ENCODE data around the gene ZYG11B.
"Not testable (repeated sequence)": the region's sequence is repeated elsewhere in the genome, so short reads cannot be mapped to it uniquely, and the experiment has no call there.

The ZYG11B gene

DNA sequence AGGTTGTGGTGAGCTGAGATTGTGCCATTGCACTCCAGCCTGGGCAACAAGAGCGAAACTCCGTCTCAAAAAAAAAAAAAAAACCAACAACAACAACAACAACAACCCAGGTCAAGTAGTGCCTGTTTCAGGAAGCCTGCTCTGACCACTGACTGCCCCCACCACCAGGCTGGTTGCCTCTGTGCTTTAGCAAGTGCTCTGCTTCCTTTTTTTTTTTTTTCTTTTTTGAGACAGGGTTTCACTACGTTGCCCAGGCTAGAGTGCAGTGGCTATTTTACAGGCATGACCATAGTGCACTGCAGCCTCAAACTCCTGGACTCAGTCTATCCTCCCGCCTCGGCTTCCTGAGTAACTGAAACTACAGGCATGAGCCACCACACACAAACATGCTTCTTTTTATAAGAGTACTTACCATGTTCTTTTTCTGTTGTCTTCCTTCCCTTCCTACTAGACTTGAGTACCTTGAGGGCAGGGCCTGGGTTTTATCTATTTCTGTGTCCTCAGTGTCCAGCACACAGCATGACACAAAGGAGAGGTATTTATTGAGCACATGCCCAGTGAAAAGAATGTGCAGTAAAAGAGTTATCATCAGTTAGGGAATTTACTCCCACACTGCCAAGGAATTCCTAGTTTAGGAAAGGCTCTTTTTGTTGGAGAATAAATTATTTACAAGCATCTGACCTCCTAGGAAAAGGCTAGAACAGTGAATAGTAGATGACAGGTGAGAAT lies 18.2 kb upstream of the ZYG11B start:
- DNase-seq: no peak

DNA sequence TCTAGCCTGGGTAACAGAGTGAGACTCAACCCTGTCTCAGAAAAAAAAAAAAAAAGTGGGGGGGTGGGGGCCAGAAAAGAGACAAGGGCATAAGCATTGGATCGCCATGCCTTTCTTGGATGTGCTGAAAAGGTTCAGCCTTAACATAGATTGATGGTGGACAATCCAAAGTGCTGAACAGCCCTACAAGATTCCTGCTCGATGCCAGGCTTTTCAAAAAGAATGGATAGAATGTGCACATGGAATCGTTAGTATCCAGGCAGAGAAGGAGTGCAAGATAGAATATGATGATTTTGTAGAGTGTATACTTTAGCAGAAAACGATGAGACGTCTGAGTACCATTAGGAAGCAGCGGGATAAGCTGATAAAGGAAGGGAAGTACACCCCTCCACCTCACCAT lies 17.2 kb upstream of the ZYG11B start:
- DNase-seq: no peak

DNA sequence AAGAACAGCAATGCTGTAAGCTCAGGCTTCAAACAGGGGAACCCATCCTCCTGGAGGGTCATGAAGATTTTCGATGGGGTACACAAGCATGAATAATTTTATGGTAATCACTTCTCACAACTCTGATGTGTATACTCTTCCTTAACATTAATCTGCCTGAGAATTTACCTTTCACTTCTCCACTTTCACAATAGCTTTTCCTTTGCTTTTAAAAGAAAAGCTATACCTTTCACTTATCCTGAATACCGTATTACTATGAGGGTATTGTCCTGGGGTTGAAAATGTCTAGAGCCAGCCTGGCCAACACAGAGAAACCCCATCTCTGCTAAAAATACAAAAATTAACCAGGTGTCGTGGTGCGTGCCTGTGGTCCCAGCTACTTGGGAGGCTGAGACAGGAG lies 12.7 kb upstream of the ZYG11B start:
- DNase-seq: no peak

DNA sequence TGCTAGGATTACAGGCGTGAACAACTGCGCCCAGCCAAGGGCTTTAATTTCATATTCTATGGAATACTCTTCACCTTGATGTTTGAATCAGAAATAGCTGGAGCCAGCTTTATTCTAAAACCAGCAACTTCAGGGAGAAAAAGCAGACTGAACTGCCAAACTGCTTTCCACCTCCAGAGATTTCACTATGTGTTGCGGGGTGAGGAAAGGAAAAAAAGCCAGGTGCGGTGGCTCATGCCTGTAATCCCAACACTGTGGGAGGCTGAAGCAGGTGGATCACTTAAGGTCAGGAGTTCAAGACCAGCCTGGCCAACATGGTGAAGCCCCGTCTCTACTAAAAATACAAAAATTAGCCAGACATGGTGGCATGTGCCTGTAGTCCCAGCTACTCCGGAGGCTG lies 11.0 kb upstream of the ZYG11B start:
- DNase-seq: not testable (repeated sequence)

DNA sequence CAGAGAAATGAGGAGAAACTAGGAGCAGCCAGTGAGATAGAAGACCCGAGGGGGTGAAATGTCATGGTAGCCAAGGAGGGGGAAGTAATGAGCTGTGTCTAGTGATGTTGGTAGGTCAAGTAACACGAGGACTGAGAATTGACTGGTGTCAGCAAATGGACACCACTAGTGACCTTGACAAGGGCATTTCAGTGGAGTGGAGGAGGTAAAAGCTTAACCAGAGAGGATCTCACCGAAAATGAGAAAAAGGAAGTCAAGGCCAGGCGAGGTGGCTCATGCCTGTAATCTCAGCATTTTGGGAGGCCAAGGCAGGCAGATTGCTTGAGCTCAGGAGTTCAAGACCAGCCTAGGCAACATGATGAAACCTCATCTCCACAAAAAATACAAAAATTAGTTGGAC lies 3.0 kb upstream of the ZYG11B start:
- DNase-seq: no peak

DNA sequence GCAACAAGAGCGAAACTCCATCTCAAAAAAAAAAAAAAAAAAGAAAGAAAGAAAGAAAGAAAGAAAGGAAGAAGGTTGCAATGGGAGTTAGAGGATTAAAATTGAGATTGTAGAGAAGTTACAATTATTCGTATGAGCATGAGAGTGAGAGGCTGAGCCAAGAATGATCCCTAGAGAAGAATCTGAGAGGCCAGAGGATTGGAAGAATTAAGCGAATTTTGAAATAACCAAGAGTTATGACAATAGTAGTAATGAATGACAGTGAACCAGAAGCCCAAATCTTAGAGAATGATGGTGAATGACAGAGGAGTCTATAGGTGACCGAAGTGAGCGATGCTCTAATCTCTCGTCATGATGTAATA lies 369 bp upstream of the ZYG11B start:
- no peak for DNase-seq

DNA sequence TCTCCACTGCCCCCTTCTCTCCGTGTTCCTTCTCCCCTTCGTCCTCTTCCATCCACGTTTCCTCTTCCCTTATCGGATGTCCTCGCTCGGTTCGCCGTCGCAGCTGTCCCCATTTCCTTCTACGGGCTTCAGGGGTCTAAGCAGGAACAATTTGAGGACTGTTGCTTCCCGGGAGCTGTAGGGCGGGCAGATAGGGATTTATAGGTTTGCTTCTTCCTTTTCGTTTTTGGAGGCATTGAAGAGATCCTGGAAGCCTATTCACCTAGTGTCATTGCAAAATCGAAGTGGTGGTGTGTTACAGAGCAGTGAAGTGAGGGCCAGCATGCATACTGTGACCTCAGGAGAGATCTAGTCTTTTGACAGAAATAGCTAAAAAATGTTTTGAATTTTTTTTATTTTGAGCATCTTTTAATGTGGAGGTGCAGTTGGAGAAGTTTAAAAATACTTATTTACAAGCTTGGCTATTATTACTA lies 897 bp downstream of the ZYG11B start:
- DNase-seq: no peak

DNA sequence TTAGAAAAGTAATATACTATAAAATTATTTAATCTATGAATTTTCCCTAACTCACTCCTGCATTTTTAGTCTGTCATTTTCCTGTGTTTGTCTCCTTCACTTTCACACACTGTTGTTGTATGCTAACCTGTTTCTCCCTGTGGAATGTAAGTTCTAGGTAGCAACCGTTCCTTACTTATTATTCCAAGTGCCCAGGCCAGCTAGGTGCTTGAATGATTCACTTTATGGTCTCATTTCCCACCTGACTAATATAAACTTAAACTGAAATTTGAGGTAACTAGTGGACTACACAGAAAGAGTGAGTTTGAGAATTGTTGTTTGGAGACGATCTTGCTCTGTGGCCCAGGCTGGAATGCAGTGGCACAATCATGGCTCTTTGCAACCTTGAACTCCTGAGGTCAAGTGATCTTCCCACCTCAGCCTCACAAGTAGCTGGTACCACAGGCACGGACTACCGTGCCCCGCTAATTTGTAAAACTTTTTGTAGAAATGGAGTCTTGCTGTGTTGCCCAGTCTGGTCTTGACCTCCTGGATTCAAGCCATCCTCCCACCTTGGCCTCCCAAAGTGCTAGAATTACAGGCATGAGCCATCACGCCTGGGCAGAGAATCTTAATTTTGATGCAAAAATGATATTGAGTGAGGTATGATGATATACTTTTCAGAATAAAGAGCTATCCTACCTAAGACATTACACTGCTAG lies 1.9 kb downstream of the ZYG11B start:
- no peak for DNase-seq

DNA sequence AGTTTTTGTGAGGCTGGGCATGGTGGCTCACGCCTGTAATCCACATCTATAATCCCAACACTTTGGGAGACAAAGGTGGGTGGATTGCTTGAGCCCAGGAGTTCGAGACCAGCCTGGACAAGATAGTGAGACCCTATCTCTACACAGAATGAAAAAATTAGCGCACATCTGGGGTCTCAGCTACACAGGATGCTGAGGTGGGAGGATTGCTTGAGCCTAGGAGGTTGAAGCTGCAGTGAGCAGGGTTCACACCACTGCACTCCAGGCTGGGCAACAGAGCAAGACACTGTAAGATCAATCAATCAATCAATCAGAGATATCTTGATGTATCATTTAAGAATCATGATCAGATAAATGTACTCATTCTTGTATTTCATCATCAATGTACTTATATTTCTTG lies 7.1 kb downstream of the ZYG11B start:
- no peak for DNase-seq

DNA sequence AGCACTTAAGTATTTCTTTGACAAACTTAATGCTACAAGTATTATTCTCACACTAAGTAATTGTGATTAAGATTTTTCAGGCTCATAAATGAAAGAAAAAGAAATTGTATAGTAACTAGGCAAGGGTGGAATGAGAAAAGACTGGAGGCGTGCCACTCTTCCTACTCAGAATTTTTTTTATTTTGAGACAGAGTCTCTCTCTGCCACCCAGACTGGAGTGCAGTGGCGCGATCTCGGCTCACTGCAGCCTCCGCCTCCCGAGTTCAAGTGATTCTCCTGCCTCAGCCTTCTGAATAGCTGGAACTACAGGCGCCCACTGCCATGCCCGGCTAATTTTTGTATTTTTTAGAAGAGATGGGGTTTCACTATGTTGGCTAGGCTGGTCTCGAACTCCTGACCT lies 9.1 kb downstream of the ZYG11B start:
- DNase-seq: not testable (repeated sequence)

DNA sequence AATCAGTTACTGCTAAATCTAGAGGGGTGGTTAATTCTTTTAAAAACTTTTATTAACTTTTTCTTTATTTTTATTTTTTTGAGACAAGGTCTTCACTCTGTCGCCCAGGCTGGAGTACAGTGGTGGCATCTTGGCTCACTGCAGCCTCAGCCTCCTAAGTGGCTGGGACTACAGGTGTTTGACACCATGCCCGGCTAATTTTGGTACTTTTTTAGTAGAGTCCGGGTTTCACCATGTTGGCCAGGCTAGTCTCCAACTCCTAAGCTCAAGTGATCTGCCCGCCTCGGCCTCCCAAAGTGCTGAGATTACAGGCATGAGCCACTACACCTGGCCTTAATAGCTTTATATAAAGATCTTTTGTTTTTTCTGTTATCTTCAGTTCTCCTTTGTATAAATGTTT lies 11.9 kb downstream of the ZYG11B start:
- no peak for DNase-seq

DNA sequence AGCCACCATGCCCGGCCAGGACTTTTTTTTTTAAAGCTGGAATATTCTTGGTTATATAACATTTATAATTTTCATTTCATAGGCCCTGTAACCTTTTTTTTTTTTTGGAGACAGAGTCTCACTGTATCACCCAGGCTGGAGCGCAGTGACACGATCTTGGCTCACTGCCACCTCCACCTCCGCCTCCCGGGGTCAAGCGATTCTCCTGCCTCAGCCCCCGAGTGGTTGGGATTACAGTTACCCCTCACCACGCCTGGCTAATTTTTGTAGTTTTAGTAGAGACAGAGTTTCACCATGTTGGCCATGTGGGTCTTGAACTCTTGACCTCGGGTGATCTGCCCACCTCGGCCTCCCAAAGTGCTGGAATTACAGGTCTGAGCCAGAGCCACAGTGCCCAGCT lies 12.6 kb downstream of the ZYG11B start:
- DNase-seq: no peak

DNA sequence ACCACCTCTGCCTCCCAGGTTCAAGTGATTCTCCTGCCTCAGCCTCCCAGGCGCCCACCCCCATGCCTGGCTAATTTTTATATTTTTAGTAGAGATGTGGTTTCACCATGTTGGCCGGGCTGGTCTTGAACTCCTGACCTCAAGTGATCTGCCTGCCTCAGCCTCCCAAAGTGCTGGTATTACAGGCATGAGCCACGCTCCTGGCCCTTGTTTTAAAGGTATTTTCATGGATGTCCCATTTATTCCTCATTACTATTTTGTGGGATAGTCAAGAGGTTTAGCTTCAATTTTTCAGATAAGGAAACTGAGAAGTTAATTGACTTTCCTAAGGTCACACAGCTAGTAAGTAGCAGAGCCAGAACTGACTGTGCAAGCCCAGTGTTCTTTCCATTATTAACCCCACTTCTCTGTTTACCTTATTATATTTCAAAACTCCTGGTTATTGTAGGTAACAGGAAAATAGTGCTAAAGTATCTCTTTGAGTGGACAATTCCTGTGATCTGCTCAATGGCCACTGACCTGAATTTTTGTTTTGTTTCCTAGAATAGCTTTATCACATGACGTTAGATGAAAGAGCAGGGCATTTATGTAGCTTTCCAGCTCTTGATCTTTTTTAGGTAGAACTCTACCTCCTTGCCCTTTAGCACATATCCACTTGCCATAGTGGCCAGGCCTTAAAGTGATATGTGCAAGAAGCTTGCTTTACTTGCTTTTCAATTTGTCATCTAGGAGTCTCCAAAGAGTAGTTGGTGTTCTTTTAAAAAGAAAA lies 13.6 kb downstream of the ZYG11B start:
- no peak for DNase-seq

DNA sequence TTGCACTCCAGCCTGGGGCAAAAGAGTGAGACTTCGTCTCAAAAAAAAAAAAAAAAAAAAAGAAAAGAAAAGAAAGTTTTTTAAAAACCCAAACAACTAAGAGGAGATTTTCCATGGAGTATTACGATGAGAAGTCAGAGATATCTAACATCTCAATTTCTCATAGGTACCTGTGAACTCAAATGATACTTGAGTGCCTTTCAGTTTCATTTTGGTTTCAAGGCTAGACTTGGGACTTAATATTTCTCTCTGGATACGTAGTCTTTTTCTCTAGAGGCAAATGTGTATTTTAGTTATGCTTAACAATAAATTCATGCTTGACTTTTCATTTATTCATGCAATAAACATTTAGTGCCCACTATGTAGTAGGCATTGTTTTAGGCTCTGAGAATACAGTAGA lies 15.0 kb downstream of the ZYG11B start:
- no peak for DNase-seq

DNA sequence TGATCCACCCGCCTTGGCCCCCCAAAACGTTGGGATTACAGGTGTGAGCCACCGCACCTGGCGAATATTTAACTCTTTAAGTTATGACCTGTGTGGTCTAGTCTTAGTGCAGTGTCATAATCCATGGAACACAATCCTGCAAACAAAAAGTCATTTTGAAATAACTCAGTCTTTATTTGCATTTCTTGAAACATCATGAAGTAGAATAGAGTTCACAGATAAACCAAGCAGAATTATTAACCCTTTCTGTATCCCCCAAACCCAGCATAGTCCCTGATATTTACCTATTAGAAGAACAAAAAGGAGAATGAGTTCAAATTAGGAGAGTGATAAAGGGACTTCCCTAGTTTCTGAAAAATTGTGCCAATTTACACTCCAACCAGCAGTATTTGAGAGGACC lies 19.9 kb downstream of the ZYG11B start:
- DNase-seq: no peak

DNA sequence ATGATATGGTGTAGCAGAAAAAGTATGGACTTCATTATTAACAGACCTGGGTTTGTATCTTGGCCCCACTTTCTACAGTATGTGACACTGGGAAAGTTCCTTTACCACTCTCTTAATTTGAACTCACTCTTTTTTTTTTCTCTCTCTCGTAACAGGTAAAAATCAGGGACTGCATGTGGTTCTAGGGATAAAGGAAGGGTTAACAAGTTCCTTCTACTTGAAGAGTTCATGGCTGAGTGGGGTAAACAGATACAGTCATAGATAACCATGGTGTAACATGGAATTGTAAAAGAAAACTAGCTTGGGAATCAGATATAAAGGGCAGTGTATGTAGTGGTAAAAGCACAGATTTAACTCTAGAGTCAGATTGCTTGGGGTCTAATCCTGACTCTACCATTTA lies 21.2 kb downstream of the ZYG11B start:
- DNase-seq: no peak

DNA sequence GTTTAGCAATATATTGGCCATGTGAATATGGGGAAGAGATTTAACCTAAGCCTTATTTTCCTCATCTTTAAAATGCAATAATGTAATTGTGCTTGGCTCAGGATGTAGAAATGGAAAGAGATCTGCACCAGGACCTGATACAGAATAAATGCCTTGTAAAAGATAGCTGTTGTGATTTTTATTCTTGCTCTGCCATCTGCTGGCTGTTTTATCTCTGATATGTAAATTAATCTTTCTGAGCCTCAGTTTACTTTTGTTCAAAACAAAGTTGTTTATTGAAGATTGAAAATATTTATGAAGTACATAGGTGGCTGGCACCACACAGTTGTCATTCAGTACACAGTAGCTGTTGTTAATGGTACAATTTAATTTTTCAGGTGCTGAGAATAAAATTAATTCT lies 21.9 kb downstream of the ZYG11B start:
- no peak for DNase-seq

DNA sequence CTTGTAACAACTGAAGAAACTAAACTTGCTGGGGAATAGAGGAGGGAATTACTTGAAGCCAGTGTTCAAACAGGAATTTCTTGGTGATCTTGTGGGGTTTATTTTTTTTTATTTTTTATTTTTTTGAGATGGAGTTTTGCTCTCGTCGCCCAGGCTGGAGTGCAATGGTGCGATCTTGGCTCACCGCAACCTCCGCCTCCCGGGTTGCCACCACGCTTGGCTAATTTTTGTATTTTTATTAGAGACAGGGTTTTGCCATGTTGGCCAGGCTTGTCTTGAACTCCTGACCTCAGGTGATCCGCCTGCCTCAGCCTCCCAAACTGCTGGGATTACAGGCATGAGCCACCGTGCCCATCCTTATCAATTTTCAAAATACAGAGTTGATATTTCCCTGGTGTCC lies 23.2 kb downstream of the ZYG11B start:
- not testable (repeated sequence) for DNase-seq

DNA sequence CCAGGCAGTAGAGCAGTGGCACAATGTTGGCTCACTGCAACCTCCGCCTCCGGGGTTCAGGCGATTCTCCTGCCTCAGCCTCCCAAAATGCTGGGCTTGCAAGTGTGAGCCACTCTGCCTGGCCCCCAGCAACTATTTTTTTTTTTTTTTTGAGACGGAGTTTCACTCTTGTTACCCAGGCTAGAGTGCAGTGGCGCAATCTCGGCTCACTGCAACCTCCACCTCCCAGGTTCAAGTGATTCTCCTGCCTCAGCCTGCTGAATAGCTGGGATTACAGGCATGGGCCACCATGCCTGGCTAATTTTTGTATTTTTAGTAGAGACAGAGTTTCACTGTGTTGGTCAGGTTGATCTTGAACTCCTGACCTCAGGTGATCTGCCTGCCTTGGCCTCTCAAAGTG lies 23.9 kb downstream of the ZYG11B start:
- DNase-seq: not testable (repeated sequence)

DNA sequence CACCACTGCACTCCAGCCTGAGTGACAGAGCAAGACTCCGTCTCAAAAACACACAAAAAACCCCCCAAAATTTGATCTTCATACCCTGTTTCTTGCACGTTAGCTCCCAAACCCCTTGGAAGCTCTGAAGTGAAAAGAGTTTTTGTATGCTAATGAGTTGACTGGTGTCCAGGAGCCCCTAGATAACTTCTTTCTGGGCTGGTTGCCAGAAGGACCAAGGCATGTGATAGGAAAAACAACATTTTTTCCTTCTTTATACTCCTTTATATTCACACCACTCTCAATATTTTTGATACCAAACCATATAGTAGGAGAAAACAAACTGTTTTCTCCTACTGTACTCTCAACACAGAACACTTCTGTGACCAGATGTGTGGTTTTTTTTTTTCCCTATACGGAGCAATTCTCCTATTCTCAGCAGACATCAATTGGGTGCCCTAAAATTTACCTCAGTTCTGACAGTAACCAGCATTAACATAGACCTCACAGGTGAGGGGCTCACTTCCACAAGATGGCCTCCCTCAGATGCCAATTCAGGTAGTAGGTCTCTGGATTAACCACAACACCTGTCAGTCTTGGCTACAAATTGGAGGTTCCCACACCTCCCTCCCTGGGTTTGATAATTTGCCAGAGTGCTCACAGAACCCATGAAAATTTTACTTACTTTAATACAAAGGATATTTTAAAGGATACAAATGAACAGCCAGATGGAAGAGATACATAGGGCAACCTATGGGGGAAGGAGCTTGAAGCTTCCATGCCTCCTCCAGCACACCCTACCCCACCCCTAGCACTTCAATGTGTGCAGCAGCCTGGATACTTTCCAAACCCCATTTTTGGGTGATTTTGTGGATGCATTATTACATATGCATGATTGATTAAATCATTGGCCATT lies 25.6 kb downstream of the ZYG11B start:
- DNase-seq: no peak

DNA sequence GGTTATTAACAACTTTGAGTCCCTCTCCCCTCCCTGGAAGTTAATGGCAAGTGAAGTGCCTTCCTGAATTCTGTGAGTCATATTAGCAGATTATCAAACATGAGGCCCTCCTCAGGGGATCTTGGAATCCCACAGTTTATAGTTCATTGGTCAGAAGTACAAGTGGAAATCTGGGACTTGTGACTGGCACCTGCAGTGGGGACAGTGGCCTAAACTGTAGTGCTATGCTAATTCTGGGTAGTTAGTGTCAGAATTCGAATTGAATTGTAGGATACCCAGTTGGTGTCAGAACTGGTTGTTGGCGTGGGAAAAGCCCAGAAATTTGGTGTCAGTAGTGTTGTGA lies 26.2 kb downstream of the ZYG11B start:
- no peak for DNase-seq

DNA sequence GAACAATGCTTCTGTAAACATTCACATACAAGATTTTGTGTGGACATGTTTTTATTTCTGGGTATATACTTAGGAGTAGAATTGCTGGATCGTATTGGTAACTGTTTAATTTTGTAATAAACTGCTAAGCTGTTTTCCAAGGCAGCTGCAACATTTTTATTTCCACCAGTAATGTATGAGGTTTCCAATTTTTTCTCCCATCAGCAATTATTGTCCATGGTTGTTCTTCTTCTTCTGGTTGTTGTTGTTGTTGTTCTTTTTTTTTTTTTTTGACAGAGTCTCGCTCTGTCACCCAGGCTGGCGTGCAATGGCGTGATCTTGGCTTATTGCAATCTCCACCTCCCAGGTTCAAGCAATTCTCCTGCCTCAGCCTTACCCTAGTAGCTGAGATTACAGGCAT lies 26.9 kb downstream of the ZYG11B start:
- no peak for DNase-seq

DNA sequence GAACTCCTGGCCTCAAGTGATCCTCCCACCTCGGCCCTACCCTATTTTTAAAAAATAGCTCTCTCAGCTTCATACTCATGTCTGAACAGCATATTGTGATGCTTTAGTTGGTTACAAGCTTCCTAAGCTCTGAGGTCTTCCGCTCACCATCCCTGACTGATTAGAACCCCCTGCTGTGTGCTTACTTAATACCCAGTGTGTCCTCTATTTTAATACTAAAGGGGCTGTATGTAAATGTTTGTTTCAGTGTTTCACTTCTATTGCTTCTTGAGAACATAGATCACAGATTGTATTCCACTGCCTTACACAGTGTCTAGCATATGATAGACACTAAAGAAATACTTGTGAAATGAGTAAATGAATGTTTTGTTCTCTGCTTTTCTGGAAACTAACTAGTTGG lies 29.8 kb downstream of the ZYG11B start:
- DNase-seq: no peak
